ENCODE data around the gene GALNT3.

The GALNT3 gene

GRCh38 chr2:165700531-165700930 lies 93.5 kb downstream of the GALNT3 start:
- TF ChIP-seq SIN3A (IDR thresholded peaks at IDR 0.05; ENCODE audit: borderline replicate concordance, insufficient read depth, low read length) (no peak), POLR2AphosphoS5 (IDR thresholded peaks at IDR 0.05; ENCODE audit: low read depth, low read length) (no peak), REST (IDR thresholded peaks at IDR 0.05; ENCODE audit: insufficient read depth in 1 of 2, low read depth in 2 of 2, low read length in 2 of 2) (no peak), FOXP2 (optimal IDR thresholded peaks at IDR 0.05; ENCODE audit: borderline replicate concordance, extremely low read depth, extremely low read length, insufficient read depth) (no peak), TAF1 (IDR thresholded peaks at IDR 0.05; ENCODE audit: borderline replicate concordance, insufficient read depth, low read length) (no peak)

- TF ChIP-seq FOXP2 (optimal IDR thresholded peaks at IDR 0.05; ENCODE audit: borderline replicate concordance, extremely low read depth, extremely low read length, insufficient read depth) (no peak), TAF1 (IDR thresholded peaks at IDR 0.05; ENCODE audit: borderline replicate concordance, insufficient read depth, low read length) (no peak), POLR2AphosphoS5 (IDR thresholded peaks at IDR 0.05; ENCODE audit: low read depth, low read length) (no peak), REST (IDR thresholded peaks at IDR 0.05; ENCODE audit: insufficient read depth in 1 of 2, low read depth in 2 of 2, low read length in 2 of 2) (no peak), SIN3A (IDR thresholded peaks at IDR 0.05; ENCODE audit: borderline replicate concordance, insufficient read depth, low read length) (no peak)
Measured at GRCh38 chr2:165699946-165700345, 94.1 kb downstream of the GALNT3 start.

GRCh38 chr2:165698444-165698884 lies 95.6 kb downstream of the GALNT3 start:
- TF ChIP-seq TAF1 (IDR thresholded peaks at IDR 0.05; ENCODE audit: borderline replicate concordance, insufficient read depth, low read length) (no peak), POLR2AphosphoS5 (IDR thresholded peaks at IDR 0.05; ENCODE audit: low read depth, low read length) (no peak), SIN3A (IDR thresholded peaks at IDR 0.05; ENCODE audit: borderline replicate concordance, insufficient read depth, low read length) (no peak), FOXP2 (optimal IDR thresholded peaks at IDR 0.05; ENCODE audit: borderline replicate concordance, extremely low read depth, extremely low read length, insufficient read depth) (no peak), REST (IDR thresholded peaks at IDR 0.05; ENCODE audit: insufficient read depth in 1 of 2, low read depth in 2 of 2, low read length in 2 of 2) (no peak)

GRCh38 chr2:165697748-165698443 lies 96.2 kb downstream of the GALNT3 start:
- no peak for TF ChIP-seq FOXP2 (optimal IDR thresholded peaks at IDR 0.05; ENCODE audit: borderline replicate concordance, extremely low read depth, extremely low read length, insufficient read depth)
- no peak for TF ChIP-seq SIN3A (IDR thresholded peaks at IDR 0.05; ENCODE audit: borderline replicate concordance, insufficient read depth, low read length)

Measured in PFSK-1 (cell line).